ENCODE data around the gene STK16. TPM values are rescaled to one million over a fixed set of nuclear protein-coding genes. Genes with fewer than 3 reads are reported as not detected.
A peak's percentile ranks its signal among the peaks of the same experiment; 100 is the strongest.

The STK16 gene
- total RNA-seq, 1 donor from 2014 or later = 26.7 TPM

- DNase-seq (peak; percentile 89), ATAC-seq (peak; percentile 80 to 84)
- Histone ChIP-seq H3K27ac (no peak overlapping the region), H3K4me3 (no peak overlapping the region), H3K27me3 (ENCODE audit: low read depth) (peaks cover 33% of the 10 kb centered on the region), H3K36me3 (no peaks in the 10 kb centered on the region), H3K9me3 (no peaks in the 10 kb centered on the region), H3K4me1 (peaks cover 20% of the 10 kb centered on the region)
- TF ChIP-seq CTCF (IDR thresholded peaks at IDR 0.05) = peak; percentile 99
- intact Hi-C loops (cut with DNase I) = no loop called here
Measured at GRCh38 chr2:219298759-219299371, 53.6 kb downstream of the STK16 start.

- no peak for TF ChIP-seq CTCF (IDR thresholded peaks at IDR 0.05)
- no peak overlapping the region for H3K27ac ChIP-seq
- ATAC-seq = no peak
- peaks cover 15% of the 10 kb centered on the region for H3K4me1 ChIP-seq
- H3K27me3 ChIP-seq (ENCODE audit: low read depth) = peaks cover 34% of the 10 kb centered on the region
- H3K4me3 ChIP-seq = no peak overlapping the region
- no peaks in the 10 kb centered on the region for H3K9me3 ChIP-seq
- DNase-seq = no peak
- no peaks in the 10 kb centered on the region for H3K36me3 ChIP-seq
- intact Hi-C loops (cut with DNase I) = no loop called here
Measured at GRCh38 chr2:219299372-219299760, 54.1 kb downstream of the STK16 start.

Small RNA genes lying within 50 kb of the gene (microRNA-seq; reads per million reads assigned to microRNA genes)
- gene MIR153-1 (ENCODE audit: borderline number of aligned reads) = not detected

Other genes starting within 250 kb of the STK16 start
- 7.6 TPM for gene CFAP65, start 204.0 kb upstream of the STK16 start, total RNA-seq
- 0.71 TPM for gene IHH, start 184.6 kb upstream of the STK16 start, total RNA-seq
- 13.0 TPM for gene NHEJ1, start 84.7 kb upstream of the STK16 start, total RNA-seq
- gene SLC23A3, start 75.5 kb upstream of the STK16 start, total RNA-seq = 3.4 TPM
- gene CNPPD1, start 68.6 kb upstream of the STK16 start, total RNA-seq = 67.7 TPM
- gene RETREG2, start 67.2 kb upstream of the STK16 start, total RNA-seq = 82.3 TPM
- gene ZFAND2B, start 38.7 kb upstream of the STK16 start, total RNA-seq = 32.6 TPM
- gene ABCB6, start 26.5 kb upstream of the STK16 start, total RNA-seq = 15.4 TPM
- 45.7 TPM for gene ATG9A, start 15.8 kb upstream of the STK16 start, total RNA-seq
- gene ANKZF1, start 15.7 kb upstream of the STK16 start, total RNA-seq = 46.1 TPM
- 12.6 TPM for gene GLB1L, start within 50 bp of the STK16 start, total RNA-seq
- gene TUBA4B, start 7.8 kb downstream of the STK16 start, total RNA-seq = 3.5 TPM
- 35.0 TPM for gene TUBA4A, start 8.4 kb downstream of the STK16 start, total RNA-seq
- gene DNAJB2, start 33.9 kb downstream of the STK16 start, total RNA-seq = 76.6 TPM
- gene PTPRN, start 63.9 kb downstream of the STK16 start, total RNA-seq = not detected
- gene RESP18, start 87.3 kb downstream of the STK16 start, total RNA-seq = not detected
- 79.5 TPM for gene DNPEP, start 142.4 kb downstream of the STK16 start, total RNA-seq
- gene DES, start 172.9 kb downstream of the STK16 start, total RNA-seq = 64.5 TPM
- gene SPEG, start 189.4 kb downstream of the STK16 start, total RNA-seq = 6.5 TPM